ENCODE measurements around the gene IL36B.

GRCh38 chr2:113005030-113005509 is 47.6 kb downstream of the IL36B start, which contains the start of gene IL36A:
- TF ChIP-seq POLR2A (IDR thresholded peaks at IDR 0.05) (no peak), CTCF (IDR thresholded peaks at IDR 0.05) (no peak)

All from body of pancreas (tissue), 4 donors.